Immature natural killer cell (primary cell): ENCODE results near the gene ZMYND8. TPM values are rescaled to one million over a fixed set of nuclear protein-coding genes. Genes with fewer than 3 reads are reported as not detected.
"Not testable (repeated sequence)": the region's sequence is repeated elsewhere in the genome, so short reads cannot be mapped to it uniquely, and the experiment has no call there.

Experiments used
- DNase-seq, 3 donors: peaks; one replicate each; pipeline ENCODE4 v3.0.0; 2022; ENCODE audit warnings: mixed read lengths in 1 of 3
- H3K27ac Mint-ChIP-seq, 6 donors: one replicate each; pipeline ENCODE4 v1.8.0; 2020; ENCODE audit warnings: mixed read lengths in 6 of 6, mild to moderate bottlenecking in 5 of 6, inconsistent platforms in 4 of 6, moderate library complexity in 3 of 6
- H3K27me3 Mint-ChIP-seq, 3 donors: one replicate each; pipeline ENCODE4 v1.8.0; 2020 to 2021; ENCODE audit warnings: low read depth in 3 of 3, mild to moderate bottlenecking in 3 of 3, mixed read lengths in 3 of 3, moderate library complexity in 3 of 3, inconsistent platforms in 1 of 3
- H3K36me3 Mint-ChIP-seq, 3 donors: one replicate each; pipeline ENCODE4 v1.8.0; 2020; ENCODE audit warnings: mixed read lengths in 3 of 3, inconsistent platforms in 2 of 3, mild to moderate bottlenecking in 2 of 3
- H3K4me1 Mint-ChIP-seq, 2 donors: one replicate each; pipeline ENCODE4 v1.8.0; 2020; ENCODE audit warnings: inconsistent platforms in 2 of 2, mild to moderate bottlenecking in 2 of 2, mixed read lengths in 2 of 2, moderate library complexity in 1 of 2
- H3K4me3 Mint-ChIP-seq, 5 donors: one replicate each; pipeline ENCODE4 v1.8.0; 2020; ENCODE audit warnings: mild to moderate bottlenecking in 5 of 5, mixed read lengths in 5 of 5, inconsistent platforms in 3 of 5, moderate library complexity in 3 of 5
- H3K9me3 Mint-ChIP-seq, 6 donors: one replicate each; pipeline ENCODE4 v1.8.0; 2020; ENCODE audit warnings: mild to moderate bottlenecking in 6 of 6, mixed read lengths in 6 of 6, inconsistent platforms in 4 of 6, moderate library complexity in 3 of 6
- polyA plus RNA-seq, 3 donors: library from polyadenylated mRNA; unstranded; fragments of 300-500 nt; fragmentation: Illumina TruSeq; gene quantifications; one replicate each; pipeline ENCODE4 v1.2.3, GENCODE V29; 2021

The ZMYND8 gene
- polyA plus RNA-seq, 3 donors from 2014 or later: 3.4 to 16.9 (median 5.1) TPM

- no peak for DNase-seq
- H3K4me1 Mint-ChIP-seq: peaks cover 7 to 23% of the 10 kb centered on the region in 2 donors
- H3K9me3 Mint-ChIP-seq: no peaks in the 10 kb centered on the region
- H3K27me3 Mint-ChIP-seq: no peaks in the 10 kb centered on the region
- H3K27ac Mint-ChIP-seq: peak overlapping the region in 3 of 6 donors; percentile 11 to 35 (median 23)
- H3K4me3 Mint-ChIP-seq: no peak overlapping the region
- peaks cover 35 to 62% (median 38%) of the 10 kb centered on the region in 3 donors for H3K36me3 Mint-ChIP-seq
These were observed 60.5 kb downstream of the ZMYND8 start for GRCh38 chr20:47295921-47296426.

GRCh38 chr20:47295129-47295813, 61.2 kb downstream of the ZMYND8 start:
- Mint-ChIP-seq H3K9me3 (no peaks in the 10 kb centered on the region), H3K4me1 (peaks cover 7 to 20% of the 10 kb centered on the region in 2 donors), H3K27ac (peak overlapping the region in 2 of 6 donors; percentile 43 to 62), H3K4me3 (no peak overlapping the region), H3K36me3 (peaks cover 37 to 65% (median 38%) of the 10 kb centered on the region in 3 donors), H3K27me3 (no peaks in the 10 kb centered on the region)
- no peak for DNase-seq

DNA sequence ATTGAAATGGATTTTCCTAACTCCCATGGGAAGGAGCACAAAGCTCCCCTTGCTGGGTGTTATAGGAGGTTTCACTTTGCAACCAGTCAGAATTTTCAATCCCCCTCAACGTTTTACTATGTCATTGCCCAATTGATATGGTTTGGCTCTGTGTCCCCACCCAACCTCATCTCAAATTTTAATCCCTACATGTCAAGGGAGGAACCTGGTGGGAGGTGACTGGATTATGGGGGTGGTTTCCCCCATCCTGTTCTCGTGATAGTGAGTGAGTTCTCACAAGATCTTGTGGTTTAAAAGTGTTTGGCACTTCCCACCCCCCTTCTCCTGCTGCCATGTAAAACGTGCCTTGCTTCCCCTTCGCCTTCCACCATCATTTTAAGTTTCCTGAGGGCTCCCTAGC, 62.9 kb downstream of the ZMYND8 start:
- DNase-seq: no peak
- Mint-ChIP-seq H3K27ac (peak overlapping the region in 5 of 6 donors; percentile 1 to 57 (median 55)), H3K9me3 (no peaks in the 10 kb centered on the region), H3K36me3 (peaks cover 43 to 70% (median 46%) of the 10 kb centered on the region in 3 donors), H3K4me1 (peaks cover 7 to 16% of the 10 kb centered on the region in 2 donors), H3K27me3 (no peaks in the 10 kb centered on the region), H3K4me3 (no peak overlapping the region)

GRCh38 chr20:47292581-47292980, 63.9 kb downstream of the ZMYND8 start:
- H3K27me3 Mint-ChIP-seq: no peaks in the 10 kb centered on the region
- no peak overlapping the region for H3K27ac Mint-ChIP-seq
- DNase-seq: no peak
- peaks cover 36 to 66% (median 38%) of the 10 kb centered on the region in 3 donors for H3K36me3 Mint-ChIP-seq
- H3K9me3 Mint-ChIP-seq: no peaks in the 10 kb centered on the region
- peaks cover 7 to 16% of the 10 kb centered on the region in 2 donors for H3K4me1 Mint-ChIP-seq
- H3K4me3 Mint-ChIP-seq: no peak overlapping the region

GRCh38 chr20:47290666-47291430, 65.7 kb downstream of the ZMYND8 start:
- H3K27me3 Mint-ChIP-seq: no peaks in the 10 kb centered on the region
- peaks cover 7 to 16% of the 10 kb centered on the region in 2 donors for H3K4me1 Mint-ChIP-seq
- H3K9me3 Mint-ChIP-seq: no peaks in the 10 kb centered on the region
- H3K4me3 Mint-ChIP-seq: no peak overlapping the region
- DNase-seq: no peak
- peaks cover 36 to 67% (median 44%) of the 10 kb centered on the region in 3 donors for H3K36me3 Mint-ChIP-seq
- no peak overlapping the region for H3K27ac Mint-ChIP-seq

GRCh38 chr20:47290008-47290407, 66.5 kb downstream of the ZMYND8 start:
- peak overlapping the region in 1 of 6 donors; percentile 3 for H3K27ac Mint-ChIP-seq
- no peak overlapping the region for H3K4me3 Mint-ChIP-seq
- H3K36me3 Mint-ChIP-seq: peaks cover 36 to 65% (median 40%) of the 10 kb centered on the region in 3 donors
- no peaks in the 10 kb centered on the region for H3K27me3 Mint-ChIP-seq
- H3K4me1 Mint-ChIP-seq: peaks cover 7 to 16% of the 10 kb centered on the region in 2 donors
- H3K9me3 Mint-ChIP-seq: no peaks in the 10 kb centered on the region
- DNase-seq: no peak

GRCh38 chr20:47289096-47289495, 67.4 kb downstream of the ZMYND8 start:
- no peaks in the 10 kb centered on the region for H3K27me3 Mint-ChIP-seq
- DNase-seq: no peak
- H3K4me3 Mint-ChIP-seq: no peak overlapping the region
- peaks cover 5 to 8% of the 10 kb centered on the region in 2 donors for H3K4me1 Mint-ChIP-seq
- peak overlapping the region in 2 of 6 donors; percentile 3 to 40 for H3K27ac Mint-ChIP-seq
- H3K36me3 Mint-ChIP-seq: peaks cover 28 to 66% (median 49%) of the 10 kb centered on the region in 3 donors
- H3K9me3 Mint-ChIP-seq: no peaks in the 10 kb centered on the region

- not testable (repeated sequence) for H3K27me3 Mint-ChIP-seq, DNase-seq, H3K4me3 Mint-ChIP-seq, H3K4me1 Mint-ChIP-seq, H3K9me3 Mint-ChIP-seq
- Mint-ChIP-seq H3K36me3 (peaks cover 23 to 64% (median 44%) of the 10 kb centered on the region in 3 donors), H3K27ac (peak overlapping the region in 1 of 6 donors; percentile 49)
These were observed 68.0 kb downstream of the ZMYND8 start for GRCh38 chr20:47288530-47288929.

- H3K9me3 Mint-ChIP-seq: no peaks in the 10 kb centered on the region
- peaks cover 20 to 61% (median 44%) of the 10 kb centered on the region in 3 donors for H3K36me3 Mint-ChIP-seq
- H3K4me3 Mint-ChIP-seq: no peak overlapping the region
- no peak for DNase-seq
- H3K27me3 Mint-ChIP-seq: peaks cover 0 to 2% (median 0%) of the 10 kb centered on the region in 3 donors
- H3K27ac Mint-ChIP-seq: peak overlapping the region in 1 of 6 donors; percentile 18
- H3K4me1 Mint-ChIP-seq: no peaks in the 10 kb centered on the region
These were observed 68.8 kb downstream of the ZMYND8 start for GRCh38 chr20:47287609-47288144.

GRCh38 chr20:47286681-47287080, 69.8 kb downstream of the ZMYND8 start:
- no peaks in the 10 kb centered on the region for H3K4me1 Mint-ChIP-seq
- no peaks in the 10 kb centered on the region for H3K9me3 Mint-ChIP-seq
- H3K36me3 Mint-ChIP-seq: peaks cover 18 to 61% (median 44%) of the 10 kb centered on the region in 3 donors
- H3K27ac Mint-ChIP-seq: peak overlapping the region in 1 of 6 donors; percentile 5
- DNase-seq: no peak
- H3K27me3 Mint-ChIP-seq: peaks cover 0 to 2% (median 0%) of the 10 kb centered on the region in 3 donors
- H3K4me3 Mint-ChIP-seq: no peak overlapping the region

GRCh38 chr20:47285189-47285588, 71.3 kb downstream of the ZMYND8 start:
- peaks cover 0 to 5% of the 10 kb centered on the region in 2 donors for H3K4me1 Mint-ChIP-seq
- no peaks in the 10 kb centered on the region for H3K9me3 Mint-ChIP-seq
- no peak for DNase-seq
- peak overlapping the region in 2 of 6 donors; percentile 12 to 42 for H3K27ac Mint-ChIP-seq
- H3K4me3 Mint-ChIP-seq: no peak overlapping the region
- peaks cover 12 to 62% (median 47%) of the 10 kb centered on the region in 3 donors for H3K36me3 Mint-ChIP-seq
- peaks cover 0 to 2% (median 0%) of the 10 kb centered on the region in 3 donors for H3K27me3 Mint-ChIP-seq

DNA sequence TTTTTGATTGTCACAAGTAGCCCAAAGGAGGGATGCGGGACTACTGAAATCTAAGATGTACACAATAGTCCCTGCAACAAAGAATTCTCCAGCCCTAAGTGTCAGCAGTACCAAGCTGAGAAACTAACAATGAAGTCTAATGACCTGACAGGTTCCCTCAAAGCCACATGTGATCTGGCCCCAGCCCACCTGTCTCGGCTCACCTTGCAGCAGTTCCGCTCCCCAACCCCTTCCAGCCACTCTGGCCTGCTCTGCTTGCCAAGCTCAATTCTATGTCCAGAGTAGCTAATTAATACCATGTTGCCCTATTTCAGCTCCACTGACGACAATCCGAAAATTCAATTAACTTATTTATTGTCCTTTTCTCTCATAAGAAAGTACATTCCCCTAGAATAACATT, 72.1 kb downstream of the ZMYND8 start:
- peaks cover 0 to 2% (median 0%) of the 10 kb centered on the region in 3 donors for H3K27me3 Mint-ChIP-seq
- no peak for DNase-seq
- peaks cover 8 to 55% (median 40%) of the 10 kb centered on the region in 3 donors for H3K36me3 Mint-ChIP-seq
- peaks cover 0 to 5% of the 10 kb centered on the region in 2 donors for H3K4me1 Mint-ChIP-seq
- H3K4me3 Mint-ChIP-seq: no peak overlapping the region
- peak overlapping the region in 1 of 6 donors; percentile 53 for H3K27ac Mint-ChIP-seq
- no peaks in the 10 kb centered on the region for H3K9me3 Mint-ChIP-seq

DNA sequence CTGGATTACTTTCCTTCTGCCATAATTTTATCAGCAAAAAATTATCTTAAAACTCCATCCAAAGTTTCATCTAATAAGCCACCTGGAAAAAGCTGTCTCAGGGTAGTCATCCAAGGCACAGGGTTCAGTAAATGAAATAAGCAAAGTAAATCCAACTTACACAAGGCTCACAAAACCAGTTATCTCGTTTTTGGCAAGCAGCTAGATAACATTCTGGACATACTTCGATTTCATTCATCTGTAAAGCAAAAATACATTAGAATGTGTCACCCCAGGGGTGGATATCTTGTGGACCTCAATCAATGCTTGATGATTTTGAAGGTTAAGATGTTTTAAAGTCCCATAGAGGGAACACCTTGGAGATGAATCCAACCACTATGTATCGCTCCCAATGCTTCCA, 73.1 kb downstream of the ZMYND8 start:
- Mint-ChIP-seq H3K4me3 (no peak overlapping the region), H3K27ac (peak overlapping the region in 1 of 6 donors; percentile 62), H3K36me3 (peaks cover 4 to 54% (median 39%) of the 10 kb centered on the region in 3 donors), H3K9me3 (no peaks in the 10 kb centered on the region), H3K4me1 (peaks cover 0 to 5% of the 10 kb centered on the region in 2 donors), H3K27me3 (peaks cover 0 to 2% (median 0%) of the 10 kb centered on the region in 3 donors)
- no peak for DNase-seq
